ENCODE measurements around the gene REXO5. TPM values are rescaled to one million over a fixed set of nuclear protein-coding genes. Genes with fewer than 3 reads are reported as not detected.

Gene REXO5
- total RNA-seq, 1 experiment from 2014 or later: 10.4 TPM

- DNase-seq: no peak
- Mint-ChIP-seq H3K27ac (ENCODE audit: unreplicated experiment) (no peak overlapping the region), H3K4me1 (ENCODE audit: low read depth, unreplicated experiment) (no peaks in the 10 kb centered on the region), H3K36me3 (ENCODE audit: insufficient read depth, unreplicated experiment) (no peaks in the 10 kb centered on the region), H3K9me3 (ENCODE audit: low read depth, unreplicated experiment) (no peaks in the 10 kb centered on the region), H3K27me3 (ENCODE audit: unreplicated experiment) (no peaks in the 10 kb centered on the region), H3K4me3 (ENCODE audit: low read depth, unreplicated experiment) (no peak overlapping the region)
- no TSS peak for BruUV-seq (replicated peaks)
- intact Hi-C loops (cut with micrococcal nuclease; ENCODE audit: unreplicated experiment): no loop called here
- TF ChIP-seq CTCF (IDR thresholded peaks at IDR 0.05; ENCODE audit: unreplicated experiment): no peak
- CTCF ChIA-PET: no interaction called here
Measured at GRCh38 chr16:20822521-20823325, 16.4 kb downstream of the REXO5 start.

- no peak for TF ChIP-seq CTCF (IDR thresholded peaks at IDR 0.05; ENCODE audit: unreplicated experiment)
- no peaks in the 10 kb centered on the region for H3K27me3 Mint-ChIP-seq (ENCODE audit: unreplicated experiment)
- H3K4me1 Mint-ChIP-seq (ENCODE audit: low read depth, unreplicated experiment): no peaks in the 10 kb centered on the region
- no peaks in the 10 kb centered on the region for H3K9me3 Mint-ChIP-seq (ENCODE audit: low read depth, unreplicated experiment)
- CTCF ChIA-PET: interaction anchor here (0.7 kb wide), 1 partner anchor 19 kb away, joined by 3 read pairs; no protein-coding TSS in a partner anchor
- intact Hi-C loops (cut with micrococcal nuclease; ENCODE audit: unreplicated experiment): no loop called here
- no peak for DNase-seq
- no TSS peak for BruUV-seq (replicated peaks)
- no peak overlapping the region for H3K27ac Mint-ChIP-seq (ENCODE audit: unreplicated experiment)
- H3K36me3 Mint-ChIP-seq (ENCODE audit: insufficient read depth, unreplicated experiment): no peaks in the 10 kb centered on the region
- no peak overlapping the region for H3K4me3 Mint-ChIP-seq (ENCODE audit: low read depth, unreplicated experiment)
Measured at GRCh38 chr16:20826039-20826566, 19.8 kb downstream of the REXO5 start.

GRCh38 chr16:20829536-20829935, 23.2 kb downstream of the REXO5 start:
- TF ChIP-seq CTCF (IDR thresholded peaks at IDR 0.05; ENCODE audit: unreplicated experiment): no peak
- Mint-ChIP-seq H3K36me3 (ENCODE audit: insufficient read depth, unreplicated experiment) (no peaks in the 10 kb centered on the region), H3K9me3 (ENCODE audit: low read depth, unreplicated experiment) (no peaks in the 10 kb centered on the region), H3K27ac (ENCODE audit: unreplicated experiment) (no peak overlapping the region), H3K27me3 (ENCODE audit: unreplicated experiment) (no peaks in the 10 kb centered on the region), H3K4me1 (ENCODE audit: low read depth, unreplicated experiment) (no peaks in the 10 kb centered on the region), H3K4me3 (ENCODE audit: low read depth, unreplicated experiment) (no peak overlapping the region)
- no TSS peak for BruUV-seq (replicated peaks)
- intact Hi-C loops (cut with micrococcal nuclease; ENCODE audit: unreplicated experiment): no loop called here
- CTCF ChIA-PET: no interaction called here
- no peak for DNase-seq

- H3K27ac Mint-ChIP-seq (ENCODE audit: unreplicated experiment): no peak overlapping the region
- H3K4me1 Mint-ChIP-seq (ENCODE audit: low read depth, unreplicated experiment): no peaks in the 10 kb centered on the region
- H3K9me3 Mint-ChIP-seq (ENCODE audit: low read depth, unreplicated experiment): no peaks in the 10 kb centered on the region
- CTCF ChIA-PET: no interaction called here
- no peak for DNase-seq
- H3K27me3 Mint-ChIP-seq (ENCODE audit: unreplicated experiment): no peaks in the 10 kb centered on the region
- TF ChIP-seq CTCF (IDR thresholded peaks at IDR 0.05; ENCODE audit: unreplicated experiment): no peak
- BruUV-seq (replicated peaks): no TSS peak
- no peak overlapping the region for H3K4me3 Mint-ChIP-seq (ENCODE audit: low read depth, unreplicated experiment)
- no peaks in the 10 kb centered on the region for H3K36me3 Mint-ChIP-seq (ENCODE audit: insufficient read depth, unreplicated experiment)
- intact Hi-C loops (cut with micrococcal nuclease; ENCODE audit: unreplicated experiment): no loop called here
Measured at GRCh38 chr16:20830372-20830771, 24.0 kb downstream of the REXO5 start.

All from Calu3 (cell line).